ENCODE measurements around the gene SCMH1.

The SCMH1 gene

DNA sequence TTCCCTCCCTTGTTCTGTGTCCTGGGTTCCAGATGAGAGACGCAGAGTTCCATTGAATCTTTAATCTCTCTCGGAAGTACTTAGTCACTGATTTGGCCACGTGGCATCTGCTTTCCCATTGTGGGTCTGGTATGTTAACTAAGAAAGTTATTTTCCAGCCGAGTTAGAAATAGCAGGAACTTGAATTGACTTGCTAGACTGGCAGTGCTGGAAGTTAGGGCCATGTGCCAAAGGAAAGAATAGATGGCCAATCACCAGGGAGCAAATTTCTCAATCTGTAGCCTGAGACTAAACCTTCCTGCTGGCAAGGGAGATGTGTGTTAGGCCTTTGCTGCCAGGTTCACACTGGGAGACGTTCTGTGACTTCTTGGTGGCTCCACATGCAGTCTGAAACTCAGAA lies 196.4 kb downstream of the SCMH1 start:
- no peaks in the 10 kb centered on the region for H3K79me2 ChIP-seq (ENCODE audit: control insufficient read depth, low read length)
- no peaks in the 10 kb centered on the region for H3F3A ChIP-seq (ENCODE audit: control insufficient read depth, insufficient read depth)
- TF ChIP-seq EZH2phosphoT487 (IDR thresholded peaks at IDR 0.05; ENCODE audit: borderline replicate concordance, low read length) = no peak
- TF ChIP-seq, protein P1, sequence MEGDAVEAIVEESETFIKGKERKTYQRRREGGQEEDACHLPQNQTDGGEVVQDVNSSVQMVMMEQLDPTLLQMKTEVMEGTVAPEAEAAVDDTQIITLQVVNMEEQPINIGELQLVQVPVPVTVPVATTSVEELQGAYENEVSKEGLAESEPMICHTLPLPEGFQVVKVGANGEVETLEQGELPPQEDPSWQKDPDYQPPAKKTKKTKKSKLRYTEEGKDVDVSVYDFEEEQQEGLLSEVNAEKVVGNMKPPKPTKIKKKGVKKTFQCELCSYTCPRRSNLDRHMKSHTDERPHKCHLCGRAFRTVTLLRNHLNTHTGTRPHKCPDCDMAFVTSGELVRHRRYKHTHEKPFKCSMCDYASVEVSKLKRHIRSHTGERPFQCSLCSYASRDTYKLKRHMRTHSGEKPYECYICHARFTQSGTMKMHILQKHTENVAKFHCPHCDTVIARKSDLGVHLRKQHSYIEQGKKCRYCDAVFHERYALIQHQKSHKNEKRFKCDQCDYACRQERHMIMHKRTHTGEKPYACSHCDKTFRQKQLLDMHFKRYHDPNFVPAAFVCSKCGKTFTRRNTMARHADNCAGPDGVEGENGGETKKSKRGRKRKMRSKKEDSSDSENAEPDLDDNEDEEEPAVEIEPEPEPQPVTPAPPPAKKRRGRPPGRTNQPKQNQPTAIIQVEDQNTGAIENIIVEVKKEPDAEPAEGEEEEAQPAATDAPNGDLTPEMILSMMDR (IDR thresholded peaks at IDR 0.05; ENCODE audit: low read depth, low read length, poor library complexity, severe bottlenecking) = no peak
- H3K9me3 ChIP-seq (ENCODE audit: control insufficient read depth, insufficient read depth, low read length) = no peaks in the 10 kb centered on the region
- H3K4me1 ChIP-seq (ENCODE audit: control insufficient read depth, low read length) = no peaks in the 10 kb centered on the region
- H4K20me1 ChIP-seq (ENCODE audit: control insufficient read depth, insufficient read depth, low read depth, low read length) = no peaks in the 10 kb centered on the region
- no peaks in the 10 kb centered on the region for H3K27me3 ChIP-seq (ENCODE audit: control insufficient read depth, low read length)
- H3K4me3 ChIP-seq (ENCODE audit: low read length) = no peak overlapping the region
- H3K27ac ChIP-seq (ENCODE audit: low read depth, low read length) = no peak overlapping the region
- H3K9me2 ChIP-seq (replicated peaks; ENCODE audit: control insufficient read depth, low read length) = no peaks in the 10 kb centered on the region
- H3K4me2 ChIP-seq (ENCODE audit: low read length) = no peak overlapping the region
- H3K36me3 ChIP-seq (ENCODE audit: control insufficient read depth, low read length) = peaks cover 70% of the 10 kb centered on the region

DNA sequence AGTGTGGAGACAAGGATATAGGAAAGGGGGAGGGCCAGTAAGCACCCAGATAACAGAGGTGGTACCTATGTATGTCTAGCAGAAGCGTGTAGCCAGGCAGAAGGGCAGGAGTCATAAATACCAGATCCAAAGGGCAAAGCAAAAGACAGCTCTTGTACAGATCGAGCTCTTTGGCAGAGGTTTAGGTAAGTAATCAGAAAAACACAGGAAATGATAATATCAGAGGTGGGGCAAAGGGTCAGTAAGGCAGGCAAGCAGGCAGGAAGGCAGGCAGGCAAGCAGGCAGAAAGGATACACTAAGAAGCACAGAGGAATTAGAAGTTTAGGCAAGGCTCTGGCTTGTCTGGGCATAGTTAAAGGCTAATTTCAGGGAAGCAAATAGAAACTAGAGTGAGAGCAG lies 197.9 kb downstream of the SCMH1 start:
- no peaks in the 10 kb centered on the region for H3F3A ChIP-seq (ENCODE audit: control insufficient read depth, insufficient read depth)
- no peak overlapping the region for H3K4me3 ChIP-seq (ENCODE audit: low read length)
- no peak overlapping the region for H3K4me2 ChIP-seq (ENCODE audit: low read length)
- no peaks in the 10 kb centered on the region for H4K20me1 ChIP-seq (ENCODE audit: control insufficient read depth, insufficient read depth, low read depth, low read length)
- H3K79me2 ChIP-seq (ENCODE audit: control insufficient read depth, low read length) = no peaks in the 10 kb centered on the region
- H3K9me2 ChIP-seq (replicated peaks; ENCODE audit: control insufficient read depth, low read length) = no peaks in the 10 kb centered on the region
- TF ChIP-seq, protein P1 (IDR thresholded peaks at IDR 0.05; ENCODE audit: low read depth, low read length, poor library complexity, severe bottlenecking) = no peak
- TF ChIP-seq EZH2phosphoT487 (IDR thresholded peaks at IDR 0.05; ENCODE audit: borderline replicate concordance, low read length) = no peak
- no peaks in the 10 kb centered on the region for H3K9me3 ChIP-seq (ENCODE audit: control insufficient read depth, insufficient read depth, low read length)
- no peak overlapping the region for H3K27ac ChIP-seq (ENCODE audit: low read depth, low read length)
- peaks cover 67% of the 10 kb centered on the region for H3K36me3 ChIP-seq (ENCODE audit: control insufficient read depth, low read length)
- H3K27me3 ChIP-seq (ENCODE audit: control insufficient read depth, low read length) = no peaks in the 10 kb centered on the region
- H3K4me1 ChIP-seq (ENCODE audit: control insufficient read depth, low read length) = no peaks in the 10 kb centered on the region

DNA sequence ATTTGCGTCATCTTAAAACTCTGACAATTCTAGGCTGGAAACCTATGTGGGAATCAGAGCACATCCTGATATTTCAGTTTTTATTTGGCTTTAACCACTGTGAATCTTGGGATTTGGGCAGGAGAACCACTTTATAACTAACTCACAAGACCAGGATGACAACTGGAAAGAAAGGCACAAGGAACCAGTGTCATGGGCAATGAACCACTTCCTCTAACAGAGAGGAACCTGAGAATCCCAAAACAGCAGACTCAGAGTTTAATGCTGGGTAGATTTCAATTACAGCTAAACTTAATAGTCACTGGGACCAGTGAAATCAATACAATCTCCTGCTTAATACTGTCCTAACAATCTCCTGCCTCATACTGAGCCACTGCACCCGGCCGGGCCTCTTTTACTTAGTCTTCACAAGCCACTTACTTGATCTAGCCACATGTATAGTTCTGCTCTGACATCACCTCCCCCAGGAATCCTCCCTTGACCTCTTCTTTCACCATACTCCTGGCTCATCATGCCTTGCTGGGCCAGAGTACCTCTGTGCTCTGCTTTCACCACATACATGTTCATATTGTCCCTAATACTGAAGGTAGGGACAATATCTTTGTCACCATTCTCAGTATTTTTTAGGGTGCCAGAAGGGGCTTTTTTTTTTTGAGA lies 200.4 kb downstream of the SCMH1 start:
- Histone ChIP-seq H3K9me3 (ENCODE audit: control insufficient read depth, insufficient read depth, low read length) (no peaks in the 10 kb centered on the region), H3K36me3 (ENCODE audit: control insufficient read depth, low read length) (peaks cover 71% of the 10 kb centered on the region), H3K4me1 (ENCODE audit: control insufficient read depth, low read length) (no peaks in the 10 kb centered on the region), H3K4me3 (ENCODE audit: low read length) (no peak overlapping the region), H3K4me2 (ENCODE audit: low read length) (no peak overlapping the region), H3K27ac (ENCODE audit: low read depth, low read length) (no peak overlapping the region), H4K20me1 (ENCODE audit: control insufficient read depth, insufficient read depth, low read depth, low read length) (no peaks in the 10 kb centered on the region), H3F3A (ENCODE audit: control insufficient read depth, insufficient read depth) (no peaks in the 10 kb centered on the region), H3K9me2 (replicated peaks; ENCODE audit: control insufficient read depth, low read length) (no peaks in the 10 kb centered on the region), H3K27me3 (ENCODE audit: control insufficient read depth, low read length) (no peaks in the 10 kb centered on the region), H3K79me2 (ENCODE audit: control insufficient read depth, low read length) (no peaks in the 10 kb centered on the region)
- TF ChIP-seq EZH2phosphoT487 (IDR thresholded peaks at IDR 0.05; ENCODE audit: borderline replicate concordance, low read length) = no peak
- TF ChIP-seq, protein P1 (IDR thresholded peaks at IDR 0.05; ENCODE audit: low read depth, low read length, poor library complexity, severe bottlenecking) = no peak
